Raji (cell line): ENCODE results near the gene KRTAP24-1.

Experiments
- POLR2A ChIP-seq: IDR thresholded peaks from 2 replicates; pipeline ENCODE4 v1.6.1; 2011; ENCODE audit warnings: low read depth, low read length, control low read depth; ENCODE audit not compliant: insufficient read depth

The KRTAP24-1 gene

GRCh38 chr21:30282850-30283249, at the start of gene KRTAP24-1:
Gene KRTAP24-1 (minus strand): TSS chr21:30282950. CDS start chr21:30282932, 18 bp downstream.
- no peak for TF ChIP-seq POLR2A

GRCh38 chr21:30329203-30329875, 46.6 kb upstream of the KRTAP24-1 start:
- no peak for TF ChIP-seq POLR2A

- TF ChIP-seq POLR2A: no peak
Measured at GRCh38 chr21:30326390-30326789, 43.6 kb upstream of the KRTAP24-1 start.

- TF ChIP-seq POLR2A: no peak
Measured at GRCh38 chr21:30320215-30320614, 37.5 kb upstream of the KRTAP24-1 start, which contains the start of gene KRTAP26-1. Gene KRTAP26-1 (minus strand): TSS chr21:30320315. CDS start chr21:30320035, 280 bp downstream.

GRCh38 chr21:30315701-30316100, 33.0 kb upstream of the KRTAP24-1 start:
- TF ChIP-seq POLR2A: no peak

GRCh38 chr21:30306884-30307283, 24.1 kb upstream of the KRTAP24-1 start:
- no peak for TF ChIP-seq POLR2A

GRCh38 chr21:30305136-30305535, 22.4 kb upstream of the KRTAP24-1 start:
- TF ChIP-seq POLR2A: no peak

GRCh38 chr21:30289215-30289614, 6.5 kb upstream of the KRTAP24-1 start, which contains the start of gene KRTAP25-1:
Gene KRTAP25-1 (minus strand): TSS chr21:30289514. CDS start chr21:30289490, 24 bp downstream.
- TF ChIP-seq POLR2A: no peak

GRCh38 chr21:30271611-30272010, 11.1 kb downstream of the KRTAP24-1 start:
- TF ChIP-seq POLR2A: no peak

- TF ChIP-seq POLR2A: no peak
Measured at GRCh38 chr21:30271156-30271555, 11.6 kb downstream of the KRTAP24-1 start.

- no peak for TF ChIP-seq POLR2A
Measured at GRCh38 chr21:30269803-30270530, 12.8 kb downstream of the KRTAP24-1 start.

GRCh38 chr21:30268608-30269197, 14.0 kb downstream of the KRTAP24-1 start:
- TF ChIP-seq POLR2A: no peak

- no peak for TF ChIP-seq POLR2A
Measured at GRCh38 chr21:30257773-30258172, 25.0 kb downstream of the KRTAP24-1 start.

GRCh38 chr21:30256100-30256499, 26.6 kb downstream of the KRTAP24-1 start:
- TF ChIP-seq POLR2A: no peak

- no peak for TF ChIP-seq POLR2A
Measured at GRCh38 chr21:30255679-30256078, 27.1 kb downstream of the KRTAP24-1 start.

GRCh38 chr21:30251781-30252180, 31.0 kb downstream of the KRTAP24-1 start:
- TF ChIP-seq POLR2A: no peak

- TF ChIP-seq POLR2A: no peak
Measured at GRCh38 chr21:30249936-30250335, 32.8 kb downstream of the KRTAP24-1 start.

- TF ChIP-seq POLR2A: no peak
Measured at GRCh38 chr21:30248844-30249243, 33.9 kb downstream of the KRTAP24-1 start.
